H1 (cell line): ENCODE measurements around the gene RAB5B. TPM values are rescaled to one million over a fixed set of nuclear protein-coding genes. Genes with fewer than 3 reads are reported as not detected.

Experiments
- CEBPB ChIP-seq: IDR thresholded peaks from 2 replicates; pipeline ENCODE4 v1.6.1; 2012; ENCODE audit warnings: low read depth, low read length
- CREB1 ChIP-seq: IDR thresholded peaks from 2 replicates; pipeline ENCODE4 v1.6.1; 2012; ENCODE audit warnings: inconsistent platforms
- EP300 ChIP-seq, 2 experiments: IDR thresholded peaks; 1 replicate in 1 of 2; 2 replicates in 1 of 2; pipeline ENCODE4 v1.6.1; 2011 to 2012; ENCODE audit warnings: low read depth in 2 of 2, low read length in 2 of 2, mild to moderate bottlenecking in 2 of 2, borderline replicate concordance in 1 of 2, inconsistent platforms in 1 of 2, moderate library complexity in 1 of 2
- EZH2 ChIP-seq: fragments of 200-600 bp; sonication (generic); IDR thresholded peaks from 2 replicates; pipeline ENCODE4 v1.7.1; 2012; ENCODE audit warnings: low read depth, mild to moderate bottlenecking, moderate library complexity, low read length, inconsistent platforms; ENCODE audit not compliant: severe bottlenecking
- HDAC2 ChIP-seq, 2 experiments: fragments of 300-600 bp in 1 of 2; sonication (generic) in 1 of 2; IDR thresholded peaks; 2 replicates each; pipeline ENCODE4 v1.6.1; 2011 to 2012; ENCODE audit warnings: low read depth in 2 of 2, low read length in 2 of 2, mild to moderate bottlenecking in 2 of 2, moderate library complexity in 2 of 2, borderline replicate concordance in 1 of 2, inconsistent platforms in 1 of 2
- KDM4A ChIP-seq: IDR thresholded peaks from one replicate; pipeline ENCODE4 v1.7.1; 2012; ENCODE audit warnings: low read depth, mild to moderate bottlenecking, moderate library complexity, low read length, inconsistent platforms; ENCODE audit not compliant: severe bottlenecking
- MAFK ChIP-seq: IDR thresholded peaks from 2 replicates; pipeline ENCODE4 v1.6.1; 2012; ENCODE audit warnings: low read depth, mild to moderate bottlenecking, improper control_type of control experiment, low read length
- POLR2A ChIP-seq, 2 experiments: IDR thresholded peaks; 1 replicate in 1 of 2; 2 replicates in 1 of 2; pipeline ENCODE4 v1.6.1; 2011; ENCODE audit warnings: low read depth in 2 of 2, low read length in 2 of 2, mild to moderate bottlenecking in 2 of 2; ENCODE audit errors: control extremely low read depth in 1 of 2
- RFX5 ChIP-seq: IDR thresholded peaks from 2 replicates; pipeline ENCODE4 v1.6.1; 2011; ENCODE audit warnings: low read depth, low read length, improper control_type of control experiment, borderline replicate concordance
- RNF2 ChIP-seq: fragments of 200-900, 300-1000 bp; sonication (generic); IDR thresholded peaks from 2 replicates; pipeline ENCODE4 v1.7.1; 2016; ENCODE audit warnings: borderline replicate concordance, low read depth, mild to moderate bottlenecking, antibody characterized with exemption, low read length; ENCODE audit not compliant: poor library complexity, severe bottlenecking; ENCODE audit errors: missing control alignments
- SAP30 ChIP-seq: fragments of 300-600 bp; sonication (generic); IDR thresholded peaks from 2 replicates; pipeline ENCODE4 v1.7.1; 2012; ENCODE audit warnings: low read length, moderate library complexity, mild to moderate bottlenecking, inconsistent platforms; ENCODE audit not compliant: insufficient read depth, insufficient replicate concordance
- SIN3A ChIP-seq, 2 experiments: IDR thresholded peaks in 1 of 2; conservative IDR thresholded peaks in 1 of 2; 2 replicates each; pipeline ENCODE4 v1.6.1; 2011 to 2012; ENCODE audit warnings: low read length in 2 of 2, improper control_type of control experiment in 1 of 2, low read depth in 1 of 2, mild to moderate bottlenecking in 1 of 2
- SP4 ChIP-seq: IDR thresholded peaks from 2 replicates; pipeline ENCODE4 v1.6.1; 2012; ENCODE audit warnings: low read length, inconsistent platforms
- SUZ12 ChIP-seq: fragments of 200-600 bp; sonication (generic); IDR thresholded peaks from 2 replicates; pipeline ENCODE4 v1.6.1; 2012; ENCODE audit warnings: mild to moderate bottlenecking, inconsistent platforms, low read length, moderate library complexity, mixed read lengths
- TAF7 ChIP-seq: optimal IDR thresholded peaks from 2 replicates; pipeline ENCODE3; 2011; ENCODE audit warnings: low read depth, mild to moderate bottlenecking, inconsistent platforms, low read length, moderate library complexity, borderline replicate concordance
- TCF12 ChIP-seq: IDR thresholded peaks from 2 replicates; pipeline ENCODE4 v1.6.1; 2011; ENCODE audit warnings: low read depth, mild to moderate bottlenecking, low read length
- TEAD4 ChIP-seq: IDR thresholded peaks from 2 replicates; pipeline ENCODE4 v1.6.1; 2012; ENCODE audit warnings: low read depth, low read length, inconsistent platforms, mixed read lengths
- YY1 ChIP-seq: IDR thresholded peaks from 2 replicates; pipeline ENCODE4 v1.6.1; 2011; ENCODE audit warnings: low read depth, mild to moderate bottlenecking, low read length
- polyA plus RNA-seq, 7 experiments: library from polyadenylated mRNA; depleted of rRNA in 3 of 7; stranded (reverse) in 5 of 7; unstranded in 2 of 7; fragments of >200 nt in 5 of 7; fragments of 200-250 nt in 2 of 7; gene quantifications; 1 replicate in 5 of 7; 2 replicates in 1 of 7; 4 replicates in 1 of 7; pipeline versions ENCODE4 v1.2.1 to v1.2.3, GENCODE V29; 2011 to 2013; ENCODE audit warnings: missing spikeins in 2 of 7, mixed read lengths in 2 of 7
- total RNA-seq: library from RNA; stranded (reverse); fragmentation: NEBNext Ultra II Directional; extraction: Animal tissue kit (Norgen Biotek cat#: 25700); gene quantifications from 2 replicates; pipeline ENCODE4 v1.2.1, GENCODE V29; 2021
- TF ChIP-seq, protein P1 (sequence below): IDR thresholded peaks from 2 replicates; pipeline ENCODE4 v1.6.1; 2012; ENCODE audit warnings: inconsistent platforms
- TF ChIP-seq, protein P2 (sequence below): IDR thresholded peaks from 2 replicates; pipeline ENCODE4 v1.6.1; 2012; ENCODE audit warnings: low read length, inconsistent platforms
- TF ChIP-seq, protein P3 (sequence below): IDR thresholded peaks from 2 replicates; pipeline ENCODE4 v1.6.1; 2012; ENCODE audit warnings: inconsistent platforms

RAB5B gene
- total and polyA plus RNA-seq, 2 of the 8 experiments (the other 6 are each of a cell fraction or from before 2014, with no cell fraction given) = 56.7 to 62.4 TPM

DNA sequence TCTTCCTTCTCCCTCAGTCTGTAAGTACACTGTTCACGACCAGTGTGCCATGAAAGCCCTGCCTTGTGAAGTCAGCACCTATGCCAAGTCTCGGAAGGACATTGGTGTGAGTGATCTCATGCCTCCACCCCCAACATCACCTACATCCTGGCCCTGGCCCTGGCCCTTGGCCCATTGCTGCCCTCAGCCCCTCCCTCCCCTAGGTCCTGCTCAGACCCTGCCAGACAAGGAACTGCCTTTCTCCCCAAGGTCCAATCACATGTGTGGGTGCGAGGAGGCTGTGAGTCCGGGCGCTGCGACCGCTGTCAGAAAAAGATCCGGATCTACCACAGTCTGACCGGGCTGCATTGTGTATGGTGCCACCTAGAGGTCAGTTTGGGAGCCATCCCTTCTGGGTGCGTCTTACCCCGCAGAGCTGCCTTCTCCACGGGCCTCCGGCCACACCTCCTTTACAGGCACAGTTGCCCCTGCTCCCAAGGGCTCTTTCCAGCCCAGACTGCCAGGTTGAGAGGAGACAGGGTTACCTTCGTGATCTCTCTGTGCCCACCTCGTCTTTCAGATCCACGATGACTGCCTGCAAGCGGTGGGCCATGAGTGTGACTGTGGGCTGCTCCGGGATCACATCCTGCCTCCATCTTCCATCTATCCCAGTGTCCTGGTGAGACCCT lies 33.7 kb upstream of the RAB5B start (continued):
- TF ChIP-seq CREB1 (no peak), TCF12 (no peak), POLR2A (IDR thresholded peaks at IDR 0.05; ENCODE audit: control extremely low read depth in 1 of 2, low read depth in 2 of 2, low read length in 2 of 2) (0 out of 3 replicates have a peak, but pooled peaks of 1 of the 2 experiments have one; percentile 22), CEBPB (no peak), SIN3A (conservative IDR thresholded peaks at IDR 0.05 in 1 of 2, IDR thresholded peaks at IDR 0.05 in 1 of 2; ENCODE audit: low read depth in 1 of 2, low read length in 2 of 2) (peak; percentile 78 to 93; a peak in 3 of 4 replicates), MAFK (no peak), SAP30 (no peak), SP4 (no peak), RFX5 (no peak), HDAC2 (IDR thresholded peaks at IDR 0.05; ENCODE audit: borderline replicate concordance in 1 of 2, low read depth in 2 of 2, low read length in 2 of 2) (no peak), SUZ12 (no peak), EZH2 (no peak), KDM4A (no peak), TAF7 (no peak), EP300 (IDR thresholded peaks at IDR 0.05; ENCODE audit: borderline replicate concordance in 1 of 2, low read depth in 2 of 2, low read length in 2 of 2) (no peak), RNF2 (no peak), YY1 (no peak), TEAD4 (no peak)
- TF ChIP-seq, protein P1, sequence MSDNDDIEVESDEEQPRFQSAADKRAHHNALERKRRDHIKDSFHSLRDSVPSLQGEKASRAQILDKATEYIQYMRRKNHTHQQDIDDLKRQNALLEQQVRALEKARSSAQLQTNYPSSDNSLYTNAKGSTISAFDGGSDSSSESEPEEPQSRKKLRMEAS = peak; percentile 78
- TF ChIP-seq, protein P2, sequence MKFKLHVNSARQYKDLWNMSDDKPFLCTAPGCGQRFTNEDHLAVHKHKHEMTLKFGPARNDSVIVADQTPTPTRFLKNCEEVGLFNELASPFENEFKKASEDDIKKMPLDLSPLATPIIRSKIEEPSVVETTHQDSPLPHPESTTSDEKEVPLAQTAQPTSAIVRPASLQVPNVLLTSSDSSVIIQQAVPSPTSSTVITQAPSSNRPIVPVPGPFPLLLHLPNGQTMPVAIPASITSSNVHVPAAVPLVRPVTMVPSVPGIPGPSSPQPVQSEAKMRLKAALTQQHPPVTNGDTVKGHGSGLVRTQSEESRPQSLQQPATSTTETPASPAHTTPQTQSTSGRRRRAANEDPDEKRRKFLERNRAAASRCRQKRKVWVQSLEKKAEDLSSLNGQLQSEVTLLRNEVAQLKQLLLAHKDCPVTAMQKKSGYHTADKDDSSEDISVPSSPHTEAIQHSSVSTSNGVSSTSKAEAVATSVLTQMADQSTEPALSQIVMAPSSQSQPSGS = no peak
- TF ChIP-seq, protein P3, sequence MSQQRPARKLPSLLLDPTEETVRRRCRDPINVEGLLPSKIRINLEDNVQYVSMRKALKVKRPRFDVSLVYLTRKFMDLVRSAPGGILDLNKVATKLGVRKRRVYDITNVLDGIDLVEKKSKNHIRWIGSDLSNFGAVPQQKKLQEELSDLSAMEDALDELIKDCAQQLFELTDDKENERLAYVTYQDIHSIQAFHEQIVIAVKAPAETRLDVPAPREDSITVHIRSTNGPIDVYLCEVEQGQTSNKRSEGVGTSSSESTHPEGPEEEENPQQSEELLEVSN = no peak
